Right atrium auricular region (tissue), 2 donors: ENCODE data around the gene KRTAP12-4. TPM values are rescaled to one million over a fixed set of nuclear protein-coding genes. Genes with fewer than 3 reads are reported as not detected.
A peak's percentile ranks its signal among the peaks of the same experiment; 100 is the strongest.

ENCODE experiments used
- DNase-seq: peaks from one replicate; pipeline ENCODE4 v3.0.0-alpha.2; 2019; ENCODE audit warnings: low spot score
- H3K27ac ChIP-seq, 2 donors: fragments of 200-600 bp; sonication (generic); 1 replicate in 1 of 2; 2 replicates in 1 of 2; pipeline ENCODE4 v1.5.1; 2016 to 2019
- H3K27me3 ChIP-seq, 2 donors: fragments of 200-600 bp; sonication (generic); one replicate each; pipeline versions ENCODE4 v1.5.1 to v1.6.0; 2017 to 2019
- H3K36me3 ChIP-seq: fragments of 200-600 bp; sonication (generic); one replicate; pipeline ENCODE4 v1.5.1; 2016
- H3K4me1 ChIP-seq, 2 donors: fragments of 200-600 bp; sonication (generic); one replicate each; pipeline versions ENCODE4 v1.5.1 to v1.6.0; 2017 to 2019
- H3K4me3 ChIP-seq, 2 donors: fragments of 200-600 bp; sonication (generic); 1 replicate in 1 of 2; 2 replicates in 1 of 2; pipeline ENCODE4 v1.5.1; 2017 to 2019; ENCODE audit warnings: mild to moderate bottlenecking in 1 of 2, moderate library complexity in 1 of 2
- H3K9me3 ChIP-seq, 2 donors: fragments of 200-600 bp; sonication (generic); one replicate each; pipeline ENCODE4 v1.5.1; 2019
- total RNA-seq, 2 donors: library from RNA; depleted of rRNA; stranded (reverse); fragments of >200 nt; gene quantifications; one replicate each; pipeline ENCODE4 v1.1.0, GENCODE V29; 2016
- TF ChIP-seq, protein P1 (sequence below), 2 donors: fragments of 200-600 bp; sonication (generic); IDR thresholded peaks; one replicate each; pipeline ENCODE4 v1.5.1; 2019; ENCODE audit warnings: antibody characterized with exemption in 2 of 2

The KRTAP12-4 gene, protein sequence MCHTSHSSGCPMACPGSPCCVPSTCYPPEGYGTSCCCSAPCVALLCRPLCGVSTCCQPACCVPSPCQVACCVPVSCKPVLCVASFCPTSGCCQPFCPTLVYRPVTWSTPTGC
- not detected for total RNA-seq

DNA sequence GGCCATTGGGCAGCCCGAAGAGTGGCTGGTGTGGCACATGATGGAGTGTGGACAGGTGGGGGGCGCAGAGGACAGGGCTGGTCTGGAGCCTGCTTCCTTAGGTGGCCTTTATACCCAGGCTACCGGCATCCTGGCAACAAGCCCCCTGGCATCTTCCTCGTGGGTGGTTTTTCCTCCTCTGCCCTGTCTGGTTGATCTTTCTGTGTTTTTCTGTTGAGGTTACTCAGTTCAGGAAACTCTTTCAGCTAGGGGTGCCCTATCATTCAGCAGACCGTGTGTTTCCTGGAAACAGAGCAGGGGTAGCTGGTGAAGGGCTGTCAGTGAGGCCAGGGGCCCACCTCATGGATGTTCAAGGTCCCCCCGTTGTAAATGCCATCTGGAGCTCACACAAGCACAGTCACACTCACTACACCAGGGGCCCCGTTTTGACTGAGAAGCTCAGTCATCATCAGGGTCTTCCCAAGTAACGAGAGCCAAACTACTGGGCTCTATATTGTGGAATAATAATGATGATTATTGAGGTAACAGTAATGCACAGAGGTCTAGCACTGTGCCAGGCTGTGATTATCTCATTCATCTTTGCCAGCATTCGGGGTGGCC lies at the start of gene KRTAP12-4:
KRTAP12-4 (minus strand) TSS at position 84 of the 600 bp plus-strand sequence; CDS start at position 39, 45 bp downstream.
- TF ChIP-seq, protein P1, sequence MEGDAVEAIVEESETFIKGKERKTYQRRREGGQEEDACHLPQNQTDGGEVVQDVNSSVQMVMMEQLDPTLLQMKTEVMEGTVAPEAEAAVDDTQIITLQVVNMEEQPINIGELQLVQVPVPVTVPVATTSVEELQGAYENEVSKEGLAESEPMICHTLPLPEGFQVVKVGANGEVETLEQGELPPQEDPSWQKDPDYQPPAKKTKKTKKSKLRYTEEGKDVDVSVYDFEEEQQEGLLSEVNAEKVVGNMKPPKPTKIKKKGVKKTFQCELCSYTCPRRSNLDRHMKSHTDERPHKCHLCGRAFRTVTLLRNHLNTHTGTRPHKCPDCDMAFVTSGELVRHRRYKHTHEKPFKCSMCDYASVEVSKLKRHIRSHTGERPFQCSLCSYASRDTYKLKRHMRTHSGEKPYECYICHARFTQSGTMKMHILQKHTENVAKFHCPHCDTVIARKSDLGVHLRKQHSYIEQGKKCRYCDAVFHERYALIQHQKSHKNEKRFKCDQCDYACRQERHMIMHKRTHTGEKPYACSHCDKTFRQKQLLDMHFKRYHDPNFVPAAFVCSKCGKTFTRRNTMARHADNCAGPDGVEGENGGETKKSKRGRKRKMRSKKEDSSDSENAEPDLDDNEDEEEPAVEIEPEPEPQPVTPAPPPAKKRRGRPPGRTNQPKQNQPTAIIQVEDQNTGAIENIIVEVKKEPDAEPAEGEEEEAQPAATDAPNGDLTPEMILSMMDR (IDR thresholded peaks at IDR 0.05) = no peak
- no peak within 1 kb of the TSS for H3K27ac ChIP-seq
- H3K27me3 ChIP-seq = no peaks in the 10 kb centered on the region
- no peak within 1 kb of the TSS for H3K4me3 ChIP-seq
- H3K9me3 ChIP-seq = peaks cover 0 to 9% of the 10 kb centered on the region in 2 donors
- H3K4me1 ChIP-seq = no peaks in the 10 kb centered on the region
- H3K36me3 ChIP-seq = no peaks in the 10 kb centered on the region
- DNase-seq = no peak

DNA sequence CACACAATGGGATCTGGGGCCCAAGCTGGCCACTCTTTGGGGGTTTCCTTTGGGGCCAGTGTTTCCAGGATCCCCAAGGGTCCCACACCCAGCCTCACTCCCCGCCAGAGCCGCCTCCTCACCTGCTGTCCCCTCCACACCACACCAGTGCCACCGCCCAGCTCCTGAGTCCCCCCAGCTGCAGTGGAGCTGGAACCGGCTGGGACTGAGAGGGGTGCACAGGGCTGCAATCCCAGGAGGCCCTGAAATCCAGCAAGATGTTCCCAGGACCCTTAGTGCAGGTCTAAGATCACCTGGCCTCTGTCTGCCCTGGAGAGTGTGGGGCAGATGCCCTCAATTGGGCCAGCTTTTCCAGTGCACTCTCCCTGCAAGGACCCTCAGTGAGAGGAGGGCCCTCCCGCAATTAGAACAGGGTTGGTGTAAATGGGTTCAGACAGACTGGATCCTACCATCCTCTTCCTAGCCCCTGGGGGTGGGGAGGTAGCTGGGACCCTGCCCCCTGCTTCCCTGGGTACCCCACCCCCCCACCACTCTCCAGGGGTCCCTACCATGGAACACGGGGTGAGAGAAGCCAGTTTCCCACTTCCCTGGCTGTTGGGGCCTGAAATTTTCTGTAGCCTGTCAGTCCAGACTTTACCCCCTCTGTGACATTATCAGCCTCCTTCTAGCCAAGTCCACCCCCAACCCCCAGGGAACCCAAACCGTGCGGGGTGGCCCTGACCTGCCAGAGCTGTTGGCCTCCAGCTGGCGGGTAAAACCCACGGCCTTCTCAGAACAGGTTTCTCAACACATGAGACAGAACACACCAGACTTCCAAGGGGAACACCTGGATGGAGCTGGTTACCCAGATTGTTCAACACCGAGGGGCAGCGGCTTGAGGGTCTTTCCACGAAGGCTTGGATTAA lies 49.5 kb upstream of the KRTAP12-4 start:
- Histone ChIP-seq H3K4me3 (no peak overlapping the region), H3K27me3 (peaks cover 0 to 24% of the 10 kb centered on the region in 2 donors), H3K36me3 (no peaks in the 10 kb centered on the region), H3K27ac (no peak overlapping the region), H3K9me3 (no peaks in the 10 kb centered on the region), H3K4me1 (peaks cover 0 to 13% of the 10 kb centered on the region in 2 donors)
- TF ChIP-seq, protein P1 (IDR thresholded peaks at IDR 0.05) = no peak
- DNase-seq = peak; percentile 44

- no peak overlapping the region for H3K4me3 ChIP-seq
- peak; percentile 30 for DNase-seq
- TF ChIP-seq, protein P1 (IDR thresholded peaks at IDR 0.05) = no peak
- peaks cover 0 to 18% of the 10 kb centered on the region in 2 donors for H3K27me3 ChIP-seq
- H3K4me1 ChIP-seq = peaks cover 0 to 4% of the 10 kb centered on the region in 2 donors
- H3K36me3 ChIP-seq = no peaks in the 10 kb centered on the region
- H3K27ac ChIP-seq = no peak overlapping the region
- no peaks in the 10 kb centered on the region for H3K9me3 ChIP-seq
These were observed 48.7 kb upstream of the KRTAP12-4 start for GRCh38 chr21:44702973-44703730.

DNA sequence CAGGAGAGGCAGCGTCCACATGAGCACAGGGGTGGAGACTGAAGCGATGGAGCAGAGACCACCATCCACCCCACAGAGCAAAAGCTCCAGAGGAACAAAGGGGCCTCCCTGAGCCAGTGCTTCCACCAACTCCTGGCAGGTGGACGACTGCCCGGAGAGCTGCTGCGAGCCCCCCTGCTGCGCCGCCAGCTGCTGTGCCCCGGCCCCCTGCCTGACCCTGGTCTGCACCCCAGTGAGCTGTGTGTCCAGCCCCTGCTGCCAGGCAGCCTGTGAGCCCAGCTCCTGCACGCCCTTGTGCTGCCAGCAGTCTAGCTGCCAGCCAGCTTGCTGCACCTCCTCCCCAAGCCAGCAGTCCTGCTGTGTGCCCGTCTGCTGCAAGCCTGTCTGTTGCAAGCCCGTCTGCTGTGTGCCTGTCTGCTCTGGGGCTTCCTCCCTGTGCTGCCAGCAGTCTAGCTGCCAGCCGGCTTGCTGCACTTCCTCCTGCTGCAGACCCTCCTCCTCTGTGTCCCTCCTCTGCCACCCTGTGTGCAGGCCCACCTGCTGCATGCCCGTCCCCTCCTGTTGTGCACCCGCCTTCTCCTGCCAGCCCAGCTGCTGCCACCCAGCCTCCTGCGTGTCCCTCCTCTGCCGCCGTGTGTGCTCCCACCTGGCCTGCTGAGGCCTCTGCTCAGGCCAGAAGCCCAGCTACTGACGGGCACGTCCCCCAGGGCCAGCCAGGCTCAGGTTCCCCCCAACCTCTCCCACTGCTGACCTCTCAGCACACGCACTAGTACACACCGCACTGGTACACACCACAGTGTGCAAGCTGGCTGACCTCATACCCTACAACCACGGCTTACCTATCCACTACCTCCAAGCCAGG lies 47.9 kb upstream of the KRTAP12-4 start:
- Histone ChIP-seq H3K4me1 (no peaks in the 10 kb centered on the region), H3K27ac (no peak overlapping the region), H3K4me3 (no peak overlapping the region), H3K36me3 (no peaks in the 10 kb centered on the region), H3K9me3 (no peaks in the 10 kb centered on the region), H3K27me3 (peaks cover 0 to 13% of the 10 kb centered on the region in 2 donors)
- TF ChIP-seq, protein P1 (IDR thresholded peaks at IDR 0.05) = no peak
- peak; percentile 53 for DNase-seq

- no peaks in the 10 kb centered on the region for H3K36me3 ChIP-seq
- peak; percentile 21 for DNase-seq
These were observed 47.1 kb upstream of the KRTAP12-4 start for GRCh38 chr21:44701541-44701940.

More at GRCh38 chr21:44701541-44701940, 47.1 kb upstream of the KRTAP12-4 start:
- H3K27me3 ChIP-seq = peaks cover 0 to 5% of the 10 kb centered on the region in 2 donors
- H3K27ac ChIP-seq = no peak overlapping the region
- no peaks in the 10 kb centered on the region for H3K9me3 ChIP-seq
- TF ChIP-seq, protein P1 (IDR thresholded peaks at IDR 0.05) = no peak
- no peaks in the 10 kb centered on the region for H3K4me1 ChIP-seq
- no peak overlapping the region for H3K4me3 ChIP-seq
